ENCODE measurements around the gene HCAR3.

DNA sequence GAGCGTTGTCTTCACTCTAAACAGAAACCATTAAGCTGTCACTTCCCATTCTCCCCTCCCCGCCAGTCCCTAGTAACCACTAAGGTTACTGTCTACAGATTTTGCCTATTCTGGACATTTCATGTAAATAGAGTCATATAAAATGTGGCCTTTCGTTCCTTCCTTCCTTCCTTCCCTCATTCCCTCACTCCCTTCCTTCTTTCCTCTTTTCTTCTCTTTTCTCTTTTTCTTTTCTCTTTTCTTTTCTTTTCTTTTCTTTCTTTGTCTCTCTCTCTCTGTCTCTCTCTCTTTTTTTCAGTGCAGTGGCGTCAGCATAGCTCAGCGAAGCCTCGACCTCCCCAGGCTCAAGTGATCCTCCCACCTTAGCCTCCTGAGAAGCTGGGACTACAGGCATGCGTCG lies 51.3 kb downstream of the HCAR3 start:
- no peak for TF ChIP-seq TARDBP (IDR thresholded peaks at IDR 0.05)
- no peak for TF ChIP-seq ZNF384 (IDR thresholded peaks at IDR 0.05)
- no peak for TF ChIP-seq FOXK2 (IDR thresholded peaks at IDR 0.05)
